Activated CD4-positive, alpha-beta T cell treated with anti-CD3 and anti-CD28 coated beads for 48 hours (primary cell): ENCODE measurements around the gene CDC42BPA.
"Not testable (repeated sequence)": the region's sequence is repeated elsewhere in the genome, so short reads cannot be mapped to it uniquely, and the experiment has no call there.

ENCODE experiments used
- DNase-seq: peaks from one replicate; pipeline ENCODE4 v3.0.0-alpha.2; 2020

CDC42BPA gene

DNA sequence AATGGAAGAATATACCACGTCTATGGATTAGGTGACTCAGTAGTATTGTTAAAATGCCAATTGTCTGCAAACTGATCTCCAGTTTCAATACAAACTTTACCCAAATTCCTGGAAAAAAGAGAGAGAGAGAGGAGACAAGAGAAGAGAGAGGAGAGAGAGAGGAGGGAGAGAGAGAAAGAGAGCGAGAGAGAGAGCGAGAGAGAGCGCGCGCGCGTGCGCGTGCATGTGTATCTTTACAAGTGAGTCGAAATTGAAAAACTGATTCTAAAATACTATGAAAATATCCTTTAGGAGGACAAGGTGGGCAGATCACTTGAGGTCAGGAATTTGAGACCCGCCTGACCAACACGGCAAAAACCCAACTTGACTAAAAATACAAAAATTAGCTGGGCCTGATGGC, 65.2 kb downstream of the CDC42BPA start:
- DNase-seq, result no peak

GRCh38 chr1:227245613-227246320, 72.5 kb downstream of the CDC42BPA start:
- no peak for DNase-seq

DNA sequence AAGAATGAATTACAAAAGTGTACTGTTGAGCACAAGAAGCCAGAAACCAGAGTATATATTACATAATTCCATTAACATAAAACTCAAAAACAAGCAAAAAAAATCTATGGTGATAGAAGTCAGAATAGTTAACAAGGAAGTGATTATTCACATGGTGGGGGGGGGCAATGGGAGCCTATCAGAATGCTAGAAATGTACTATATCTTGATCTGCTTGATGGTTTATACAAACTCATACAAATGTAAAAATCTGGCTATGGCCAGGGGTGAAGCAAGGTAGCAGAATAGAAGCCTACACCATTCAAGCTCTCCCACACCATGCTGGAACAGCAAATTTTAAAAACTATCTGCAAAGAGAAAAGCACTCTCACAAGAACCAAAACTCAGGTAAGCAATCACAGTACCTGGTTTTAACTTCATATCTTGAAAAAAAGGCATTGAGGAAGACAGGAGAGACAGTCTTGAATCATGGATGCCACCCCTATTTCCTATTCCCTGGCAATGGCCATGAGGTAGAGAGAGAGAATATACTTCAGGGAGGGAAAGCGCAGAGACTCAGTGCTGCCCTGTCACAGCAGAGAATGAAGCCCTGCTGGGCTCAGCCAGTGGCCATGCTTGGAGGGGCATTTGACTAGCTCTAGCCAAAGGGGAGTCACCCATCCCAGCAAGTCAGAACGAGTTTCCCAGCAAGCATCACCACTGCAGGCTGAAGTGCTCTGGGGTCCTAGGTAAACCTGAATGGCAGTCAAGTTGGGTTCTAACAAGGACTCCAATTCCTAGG, 73.8 kb downstream of the CDC42BPA start:
- no peak for DNase-seq

GRCh38 chr1:227242811-227243682, 75.2 kb downstream of the CDC42BPA start:
- no peak for DNase-seq

- DNase-seq, result no peak
Observed at GRCh38 chr1:227240983-227241382, 77.3 kb downstream of the CDC42BPA start.

DNA sequence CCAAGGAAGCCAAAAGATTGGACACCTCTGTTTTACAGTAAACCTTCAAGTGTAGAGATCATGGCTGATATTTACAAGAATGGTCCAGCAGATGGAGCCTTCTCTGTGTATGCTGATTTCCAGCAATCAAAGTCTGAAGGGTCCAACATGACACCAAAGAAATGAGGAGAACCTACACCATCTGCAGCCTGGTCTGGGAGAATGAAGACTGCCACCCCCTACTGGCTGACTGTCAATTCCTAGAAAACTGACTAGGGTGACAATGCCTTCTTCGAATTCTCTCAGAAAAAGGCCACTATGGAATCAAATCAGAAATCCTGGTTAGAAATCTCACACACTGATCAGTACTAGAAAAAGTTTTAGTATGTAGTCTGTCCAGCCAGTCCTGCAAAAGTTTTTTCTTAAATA, 83.3 kb downstream of the CDC42BPA start:
- DNase-seq, result peak; percentile 12

DNA sequence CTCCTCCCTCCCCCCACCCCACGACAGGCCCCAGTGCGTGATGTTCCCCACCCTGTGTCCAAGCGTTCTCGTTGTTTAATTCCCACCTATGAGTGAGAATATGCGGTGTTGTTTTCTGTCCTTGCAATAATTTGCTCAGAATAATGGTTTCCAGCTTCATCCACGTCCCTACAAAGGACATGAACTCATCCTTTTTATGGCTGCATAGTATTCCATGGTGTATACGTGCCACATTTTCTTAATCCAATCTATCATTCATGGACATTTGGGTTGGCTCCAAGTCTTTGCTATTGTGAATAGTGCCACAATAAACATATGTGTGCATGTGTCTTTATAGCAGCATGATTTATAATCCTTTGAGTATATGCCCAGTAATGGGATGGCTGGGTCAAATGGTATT, 87.2 kb downstream of the CDC42BPA start:
- DNase-seq, result not testable (repeated sequence)

- DNase-seq, result no peak
Observed at GRCh38 chr1:227228201-227228600, 90.1 kb downstream of the CDC42BPA start.

GRCh38 chr1:227227761-227228160, 90.5 kb downstream of the CDC42BPA start:
- no peak for DNase-seq

GRCh38 chr1:227225715-227226346, 92.5 kb downstream of the CDC42BPA start:
- no peak for DNase-seq

DNA sequence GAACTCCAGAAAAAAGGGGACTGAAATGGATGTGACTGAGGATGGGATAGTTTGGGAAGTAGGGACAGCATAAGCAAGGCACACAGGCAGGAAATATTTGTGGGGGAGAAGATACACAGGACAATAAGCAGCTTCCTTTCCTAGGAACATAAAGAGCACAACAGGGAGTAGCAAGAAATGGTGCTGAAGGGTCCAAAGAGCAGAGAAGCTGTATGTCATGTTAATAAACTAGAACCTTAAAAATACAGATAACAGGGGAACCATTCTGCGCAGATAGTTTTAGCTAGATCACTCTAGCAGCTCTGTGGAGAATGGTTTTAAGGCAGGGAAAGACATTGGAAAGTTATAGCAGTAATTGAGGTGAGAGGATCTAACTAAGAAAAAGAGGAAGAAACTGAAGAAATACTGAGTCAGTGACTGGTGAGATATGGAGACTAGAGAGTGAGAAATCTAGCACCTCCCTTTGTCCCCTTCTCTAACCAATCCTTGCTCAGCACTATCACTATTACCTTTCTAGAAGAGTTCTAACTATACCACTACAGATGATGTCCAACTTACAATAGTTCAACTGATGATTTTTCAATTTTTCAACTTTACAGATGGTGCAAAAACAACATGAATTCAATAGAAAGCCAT, 95.0 kb downstream of the CDC42BPA start:
- DNase-seq, result no peak

GRCh38 chr1:227219715-227220292, 98.5 kb downstream of the CDC42BPA start:
- no peak for DNase-seq

GRCh38 chr1:227218870-227219573, 99.3 kb downstream of the CDC42BPA start:
- DNase-seq, result no peak

DNA sequence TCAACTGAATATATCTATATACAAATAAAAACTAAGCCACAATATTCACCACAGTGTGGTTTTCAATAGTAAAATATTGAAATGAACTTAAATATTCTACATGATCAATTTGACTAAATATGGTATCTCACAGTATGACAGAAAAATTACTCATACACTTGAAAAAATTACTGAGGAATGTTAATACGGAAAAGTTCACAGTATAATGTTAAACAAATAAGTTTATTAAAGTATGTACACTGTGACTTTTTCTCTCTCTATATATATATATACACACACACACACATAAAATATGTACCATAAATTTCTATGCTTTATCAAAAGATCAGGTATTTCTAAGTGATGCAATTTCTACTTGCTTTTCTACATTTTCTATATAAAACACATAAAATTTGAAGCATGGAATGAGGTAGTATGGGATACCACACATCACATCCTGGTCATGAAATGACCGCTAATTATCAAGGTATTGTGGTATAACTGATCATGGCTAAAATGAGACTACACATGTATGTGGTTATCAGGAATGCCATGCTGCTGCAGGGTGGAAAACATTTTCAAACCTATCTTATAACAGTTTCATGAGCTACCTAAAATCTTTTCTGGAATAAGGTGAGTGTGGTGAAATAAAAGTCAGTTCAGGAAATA, 102.3 kb downstream of the CDC42BPA start:
- no peak for DNase-seq

- DNase-seq, result no peak
Observed at GRCh38 chr1:227214207-227214606, 104.1 kb downstream of the CDC42BPA start.

GRCh38 chr1:227213426-227213825, 104.9 kb downstream of the CDC42BPA start:
- no peak for DNase-seq

DNA sequence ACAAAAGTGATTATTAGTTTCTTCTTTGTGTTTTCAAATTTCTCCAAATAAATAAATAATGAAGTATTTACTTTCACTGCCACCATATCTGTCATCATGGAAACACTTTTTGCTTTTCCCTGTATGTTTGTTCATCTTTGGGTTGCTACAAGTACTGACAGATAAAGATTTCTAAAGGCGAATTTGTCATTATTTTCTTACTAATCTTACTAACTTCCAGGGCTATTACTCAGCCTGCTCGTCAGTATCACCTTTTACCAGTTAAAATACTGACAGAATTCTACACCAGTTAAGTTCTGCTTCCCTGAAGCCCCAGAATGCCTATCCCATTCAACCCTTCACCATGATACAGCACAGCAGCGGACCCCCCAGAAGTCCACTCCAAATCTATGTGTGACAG, 106.1 kb downstream of the CDC42BPA start:
- no peak for DNase-seq

DNA sequence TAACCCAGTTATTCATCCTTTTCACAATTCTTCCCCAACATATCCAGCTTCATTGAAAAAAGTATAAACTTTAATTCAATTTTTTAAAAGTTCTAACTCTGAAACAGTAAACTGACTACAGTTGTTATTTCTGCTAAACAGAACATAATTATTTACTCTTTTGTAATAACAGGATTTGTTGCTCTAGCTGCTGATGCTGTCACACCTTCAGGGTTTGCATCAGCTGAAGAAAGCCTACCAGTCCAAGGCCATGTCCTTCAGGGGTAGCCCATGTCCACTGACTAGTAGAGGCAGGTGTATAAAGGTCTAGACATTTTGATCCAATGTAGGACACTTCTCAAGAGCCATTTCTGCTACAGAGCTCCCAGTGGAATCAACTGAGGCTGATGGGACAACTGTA, 107.7 kb downstream of the CDC42BPA start:
- no peak for DNase-seq

DNA sequence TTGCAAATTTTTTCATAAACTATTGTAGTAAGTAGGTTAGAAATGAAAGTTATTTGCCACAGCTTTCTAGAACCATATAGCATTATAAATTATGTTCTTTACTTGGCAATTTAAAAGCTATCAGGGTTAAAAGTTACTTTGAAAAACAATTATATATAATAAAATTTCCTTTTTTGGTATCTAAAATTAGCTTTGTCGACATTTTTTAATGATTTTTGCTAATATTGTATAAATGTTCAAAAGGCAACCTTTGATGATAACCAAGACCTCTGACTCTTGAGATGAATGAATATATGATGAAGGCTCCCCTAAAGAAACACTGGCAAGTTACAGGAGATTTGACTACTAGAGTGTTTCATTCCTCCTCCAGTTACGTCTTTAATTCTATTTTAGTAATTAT, 121.2 kb downstream of the CDC42BPA start:
- DNase-seq, result no peak

GRCh38 chr1:227192163-227192562, 126.1 kb downstream of the CDC42BPA start:
- peak; percentile 61 for DNase-seq

GRCh38 chr1:227191607-227192006, 126.7 kb downstream of the CDC42BPA start:
- DNase-seq, result no peak
